GM12873 (cell line): ENCODE measurements around the gene RPS5.

Experiments used
- CTCF ChIP-seq: IDR thresholded peaks from 2 replicates; pipeline ENCODE4 v1.5.1; 2012; ENCODE audit warnings: low read depth, mild to moderate bottlenecking, moderate library complexity, low read length, control low read depth; ENCODE audit not compliant: insufficient read depth; ENCODE audit errors: missing control alignments

RPS5 gene

GRCh38 chr19:58354478-58355030, 32.5 kb upstream of the RPS5 start:
- TF ChIP-seq CTCF, result no peak

GRCh38 chr19:58355215-58355796, 31.8 kb upstream of the RPS5 start:
- TF ChIP-seq CTCF, result no peak

DNA sequence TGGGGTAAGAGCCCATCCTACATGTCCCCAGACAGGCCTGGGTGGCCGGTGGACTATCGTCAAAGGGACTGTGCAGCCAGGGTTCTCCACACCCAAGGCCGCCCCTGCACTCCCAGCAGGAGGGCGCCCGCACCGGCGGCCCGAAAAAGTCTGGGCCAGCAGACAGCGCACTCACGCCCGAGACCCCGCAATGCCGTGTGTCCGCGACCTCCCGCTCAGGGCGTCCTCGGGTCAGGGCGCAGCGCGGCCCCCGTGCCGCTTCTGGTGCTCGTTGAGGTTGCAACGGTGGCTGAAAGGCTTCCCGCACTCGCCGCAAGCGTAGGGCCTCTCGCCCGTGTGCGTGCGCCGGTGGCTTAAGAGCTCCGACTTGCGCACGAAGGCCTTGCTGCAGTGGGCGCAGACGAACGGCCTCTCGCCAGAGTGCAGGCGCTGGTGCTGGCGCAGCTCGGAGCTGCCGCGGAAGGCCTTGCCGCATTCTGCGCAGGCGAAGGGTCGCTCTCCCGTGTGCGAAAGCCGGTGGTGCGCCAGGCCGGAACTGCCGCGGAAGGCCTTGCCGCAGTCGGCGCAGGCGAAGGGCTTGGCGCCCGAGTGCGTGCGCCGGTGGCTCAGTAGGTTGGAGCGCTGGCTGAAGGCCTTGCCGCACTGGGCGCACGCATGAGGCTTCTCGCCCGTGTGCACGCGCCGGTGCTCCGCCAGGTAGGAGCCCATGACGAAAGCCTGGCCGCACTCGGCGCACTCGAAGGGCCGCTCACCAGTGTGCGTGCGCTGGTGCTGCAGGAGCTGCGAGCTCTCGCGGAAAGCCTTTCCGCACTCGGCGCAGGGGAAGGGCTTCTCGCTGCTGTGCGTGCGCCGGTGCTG, 30.9 kb upstream of the RPS5 start:
- TF ChIP-seq CTCF, result no peak

DNA sequence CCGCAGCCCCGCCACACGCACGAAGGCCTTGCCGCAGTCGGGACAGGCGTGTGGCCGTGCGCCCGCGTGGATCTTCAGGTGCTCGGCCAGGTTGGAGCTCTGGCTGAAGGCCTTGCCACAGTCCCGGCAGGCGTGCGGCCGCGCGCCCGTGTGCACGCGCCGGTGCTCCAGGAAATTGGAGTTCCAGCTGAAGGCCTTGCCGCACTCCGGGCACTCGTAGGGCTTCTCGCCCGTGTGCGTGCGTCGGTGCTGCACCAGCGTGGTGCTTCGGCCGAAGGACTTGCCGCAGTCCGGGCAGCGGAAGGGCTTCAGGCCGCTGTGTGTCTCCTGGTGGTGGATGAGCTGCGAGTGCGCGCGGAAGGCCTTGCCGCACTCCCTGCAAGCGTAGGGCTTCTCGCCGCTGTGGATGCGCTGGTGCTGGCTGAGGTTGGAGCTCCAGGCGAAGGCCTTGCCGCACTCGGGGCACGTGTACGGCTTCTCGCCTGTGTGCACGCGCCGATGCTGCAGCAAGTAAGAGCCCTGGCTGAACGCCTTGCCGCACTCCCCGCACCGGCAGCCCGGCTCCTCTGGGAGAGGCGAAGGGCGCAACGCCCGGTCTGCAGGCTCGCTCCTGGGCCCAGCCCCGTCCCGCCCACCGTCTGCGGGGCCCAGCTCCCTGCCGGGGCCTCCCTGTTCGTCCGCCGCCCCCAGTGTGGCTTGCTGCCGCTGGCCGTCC, 30.1 kb upstream of the RPS5 start:
- no peak for TF ChIP-seq CTCF

GRCh38 chr19:58357481-58358145, 29.5 kb upstream of the RPS5 start:
- no peak for TF ChIP-seq CTCF

GRCh38 chr19:58361900-58362271, 25.2 kb upstream of the RPS5 start:
- no peak for TF ChIP-seq CTCF
